Psoas muscle (tissue), 8 donors: ENCODE data around the gene ZNF100. TPM values are rescaled to one million over a fixed set of nuclear protein-coding genes. Genes with fewer than 3 reads are reported as not detected.

Experiments
- ATAC-seq, 4 donors: fragments of 200-7000 bp; cut with Tn5 transposase; one replicate each; pipeline ENCODE4 v1.9.1; 2020; ENCODE audit warnings: moderate library complexity in 3 of 4, mild to moderate bottlenecking in 2 of 4
- DNase-seq, 2 donors: peaks; one replicate each; pipeline ENCODE4 v3.0.0-alpha.2; 2020
- H3K27ac ChIP-seq: fragments of 200-600 bp; one replicate; pipeline ENCODE4 v1.8.0; 2022
- H3K27me3 ChIP-seq, 3 donors: fragments of 200-600 bp in 1 of 3; one replicate each; pipeline versions ENCODE4 v1.6.1 to v1.8.0; 2013 to 2022; ENCODE audit warnings: low read length in 2 of 3, mild to moderate bottlenecking in 2 of 3, moderate library complexity in 1 of 3; ENCODE audit not compliant: insufficient read depth in 3 of 3
- H3K36me3 ChIP-seq, 2 donors: fragments of 200-600 bp in 1 of 2; one replicate each; pipeline versions ENCODE4 v1.6.1 to v1.8.0; 2013 to 2022; ENCODE audit warnings: low read depth in 1 of 2, mild to moderate bottlenecking in 1 of 2, moderate library complexity in 1 of 2; ENCODE audit not compliant: insufficient read depth in 1 of 2
- H3K4me1 ChIP-seq: fragments of 200-600 bp; one replicate; pipeline ENCODE4 v1.8.0; 2022
- H3K4me3 ChIP-seq: fragments of 200-600 bp; one replicate; pipeline ENCODE4 v1.8.0; 2022; ENCODE audit warnings: mild to moderate bottlenecking
- H3K9me3 ChIP-seq: fragments of 200-600 bp; one replicate; pipeline ENCODE4 v1.8.0; 2022
- WGBS, 3 donors: extraction: QIAGEN DNeasy Blood & Tissue Kit; methylation state at CpG; one replicate each; pipeline versions ENCODE4 v1.1.6 to v1.1.7; 2013; 5-methylcytosine and 5-hydroxymethylcytosine counted together
- intact Hi-C, 2 donors: fragments of 100-400 bp; cut with DNase I; formaldehyde crosslinking; loops; one replicate each; pipeline versions ENCODE4 v1.11.0 to v1.14.2; 2022
- polyA plus RNA-seq, 3 donors: library from polyadenylated mRNA; stranded (reverse); fragments of 200-250 nt; gene quantifications; one replicate each; pipeline ENCODE4 v1.2.3, GENCODE V29; 2013
- total RNA-seq, 4 donors: library from RNA; stranded (reverse); fragmentation: NEBNext Ultra II Directional in 2 of 4; extraction: Animal tissue kit (Norgen Biotek cat#: 25700) in 2 of 4; gene quantifications; one replicate each; pipeline versions ENCODE4 v1.2.1 to v1.2.4, GENCODE V29; 2021 to 2023
- TF ChIP-seq, protein P1 (sequence below): fragments of 200-600 bp; IDR thresholded peaks from one replicate; pipeline ENCODE4 v1.8.0; 2022; ENCODE audit warnings: antibody characterized with exemption
- donor health status: healthy with polysubstance abuse.
- donor health status: DM: no; HTN: no; CAD: no; lungs with moderate emphysema.
- donor health status: Bipolar disorder and iron deficiency.
- donor health status: healthy.
- donor health status: DM: yes; HTN: yes; CAD: no.
- donor health status: DM: no; HTN: no; CAD: no.
- donor health status: DM: no; HTN: no; CAD: no.
- donor health status: DM: yes; HTN: yes; CAD: no.

ZNF100 gene
- total and polyA plus RNA-seq, 7 donors, result 0.65 to 6.0 (median 3.9) TPM

- Histone ChIP-seq H3K4me3 (no peak overlapping the region), H3K4me1 (no peaks in the 10 kb centered on the region), H3K36me3 (no peaks in the 10 kb centered on the region), H3K27me3 (no peaks in the 10 kb centered on the region), H3K27ac (no peak overlapping the region), H3K9me3 (no peaks in the 10 kb centered on the region)
- WGBS, 3 donors, result 88 to 90% (median 89%) methylated on average over 1 of the region's 1 CpG
- intact Hi-C loops, result no loop called here
- DNase-seq (no peak), ATAC-seq (peak in 3 of 4 donors; percentile 61 to 79 (median 76))
- TF ChIP-seq, protein P1, sequence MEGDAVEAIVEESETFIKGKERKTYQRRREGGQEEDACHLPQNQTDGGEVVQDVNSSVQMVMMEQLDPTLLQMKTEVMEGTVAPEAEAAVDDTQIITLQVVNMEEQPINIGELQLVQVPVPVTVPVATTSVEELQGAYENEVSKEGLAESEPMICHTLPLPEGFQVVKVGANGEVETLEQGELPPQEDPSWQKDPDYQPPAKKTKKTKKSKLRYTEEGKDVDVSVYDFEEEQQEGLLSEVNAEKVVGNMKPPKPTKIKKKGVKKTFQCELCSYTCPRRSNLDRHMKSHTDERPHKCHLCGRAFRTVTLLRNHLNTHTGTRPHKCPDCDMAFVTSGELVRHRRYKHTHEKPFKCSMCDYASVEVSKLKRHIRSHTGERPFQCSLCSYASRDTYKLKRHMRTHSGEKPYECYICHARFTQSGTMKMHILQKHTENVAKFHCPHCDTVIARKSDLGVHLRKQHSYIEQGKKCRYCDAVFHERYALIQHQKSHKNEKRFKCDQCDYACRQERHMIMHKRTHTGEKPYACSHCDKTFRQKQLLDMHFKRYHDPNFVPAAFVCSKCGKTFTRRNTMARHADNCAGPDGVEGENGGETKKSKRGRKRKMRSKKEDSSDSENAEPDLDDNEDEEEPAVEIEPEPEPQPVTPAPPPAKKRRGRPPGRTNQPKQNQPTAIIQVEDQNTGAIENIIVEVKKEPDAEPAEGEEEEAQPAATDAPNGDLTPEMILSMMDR, result no peak
These were observed 74.0 kb downstream of the ZNF100 start for GRCh38 chr19:21693399-21693798.

DNA sequence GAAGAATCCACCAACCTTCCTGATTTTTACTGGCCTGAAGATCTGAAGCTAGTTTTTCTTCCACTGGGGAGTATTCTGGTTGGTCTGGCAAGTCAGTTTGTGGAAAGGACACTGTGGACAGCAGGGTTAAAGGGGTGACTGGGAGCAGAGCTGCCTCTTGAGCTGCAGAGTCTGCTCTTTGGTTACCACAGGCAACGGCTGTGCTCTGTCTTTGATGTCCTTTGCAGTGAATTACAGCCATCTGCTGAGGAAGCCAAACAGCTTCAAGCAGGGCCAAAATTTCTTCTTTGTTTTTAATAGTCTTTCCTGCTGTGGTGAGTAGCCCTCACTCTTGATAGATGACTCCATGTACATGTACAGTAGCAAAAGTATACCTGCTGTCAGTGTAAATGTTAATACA lies 75.7 kb downstream of the ZNF100 start:
- Histone ChIP-seq H3K9me3 (no peaks in the 10 kb centered on the region), H3K36me3 (no peaks in the 10 kb centered on the region), H3K27me3 (no peaks in the 10 kb centered on the region), H3K27ac (no peak overlapping the region), H3K4me3 (no peak overlapping the region), H3K4me1 (no peaks in the 10 kb centered on the region)
- ATAC-seq (no peak), DNase-seq (no peak)
- TF ChIP-seq, protein P1, result no peak
- intact Hi-C loops, result no loop called here
- WGBS, 3 donors, result 10 to 21% (median 17%) methylated on average over 1 of the region's 1 CpG

DNA sequence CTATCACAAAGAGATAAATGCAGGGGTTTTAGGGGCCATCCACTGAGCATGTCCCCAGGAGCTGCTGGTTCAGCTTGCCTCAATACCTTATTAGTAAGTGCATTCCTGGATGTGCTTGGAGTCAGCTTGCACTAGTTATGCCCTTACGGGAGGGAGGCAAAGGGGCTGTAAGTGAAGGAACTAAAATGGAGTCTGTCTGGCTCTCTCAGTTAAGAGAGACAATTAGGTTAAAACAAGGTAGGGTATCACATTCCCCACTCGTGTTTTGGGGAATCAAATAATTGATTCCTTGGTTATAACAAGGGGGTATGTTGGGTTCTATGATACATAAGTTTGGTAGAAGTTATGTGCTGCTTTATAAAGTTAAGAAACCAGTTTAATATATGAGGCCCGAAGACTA lies 78.9 kb downstream of the ZNF100 start:
- ATAC-seq (no peak), DNase-seq (no peak)
- Histone ChIP-seq H3K4me3 (no peak overlapping the region), H3K9me3 (no peaks in the 10 kb centered on the region), H3K27ac (no peak overlapping the region), H3K27me3 (no peaks in the 10 kb centered on the region), H3K4me1 (no peaks in the 10 kb centered on the region), H3K36me3 (no peaks in the 10 kb centered on the region)
- intact Hi-C loops, result no loop called here
- TF ChIP-seq, protein P1, result no peak
- 58 to 68% (median 60%) methylated on average over 3 of the region's 3 CpGs for WGBS, 3 donors

DNA sequence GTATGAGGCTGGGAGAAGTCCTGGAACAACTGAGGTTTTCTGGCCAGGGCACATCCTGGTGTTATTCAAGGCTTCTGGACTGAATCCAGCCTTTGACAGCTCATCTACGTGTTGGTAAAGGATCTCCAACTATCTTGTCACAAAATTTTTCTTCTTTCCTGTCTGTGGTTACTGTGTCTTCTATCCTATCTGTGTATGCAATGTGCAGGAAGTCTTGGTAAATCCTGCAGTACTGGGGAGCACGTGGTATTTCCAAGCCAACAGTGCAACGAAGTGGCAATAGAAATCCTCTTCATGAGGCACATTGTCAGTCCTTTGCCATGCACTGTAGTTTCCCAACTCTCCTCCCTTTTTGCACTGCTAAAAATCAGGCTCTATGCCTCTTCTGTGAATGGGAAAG lies 86.7 kb downstream of the ZNF100 start:
- TF ChIP-seq, protein P1, result no peak
- DNase-seq (no peak), ATAC-seq (no peak)
- H3K36me3 ChIP-seq, result no peaks in the 10 kb centered on the region
- 44 to 52% (median 49%) methylated on average over 3 of the region's 3 CpGs for WGBS, 3 donors
- H3K9me3 ChIP-seq, result no peaks in the 10 kb centered on the region
- no peaks in the 10 kb centered on the region for H3K4me1 ChIP-seq
- H3K4me3 ChIP-seq, result no peak overlapping the region
- no peak overlapping the region for H3K27ac ChIP-seq
- H3K27me3 ChIP-seq, result peaks cover 0 to 2% (median 0%) of the 10 kb centered on the region in 3 donors
- intact Hi-C loops, result no loop called here

GRCh38 chr19:21680026-21680425 lies 87.4 kb downstream of the ZNF100 start:
- ATAC-seq (no peak), DNase-seq (no peak)
- TF ChIP-seq, protein P1, result no peak

More at GRCh38 chr19:21680026-21680425, 87.4 kb downstream of the ZNF100 start:
- WGBS, 3 donors, result 74 to 75% (median 74%) methylated on average over 5 of the region's 5 CpGs
- Histone ChIP-seq H3K4me3 (no peak overlapping the region), H3K36me3 (no peaks in the 10 kb centered on the region), H3K27me3 (peaks cover 0 to 2% (median 0%) of the 10 kb centered on the region in 3 donors), H3K9me3 (no peaks in the 10 kb centered on the region), H3K4me1 (no peaks in the 10 kb centered on the region), H3K27ac (no peak overlapping the region)
- intact Hi-C loops, result no loop called here
